Gastroesophageal sphincter (tissue), 3 donors: ENCODE results near the gene CMTR2.

Experiments used
- EP300 ChIP-seq: sonication (generic); formaldehyde crosslinking; IDR thresholded peaks from one replicate; pipeline ENCODE4 v1.6.1; 2017; ENCODE audit warnings: antibody characterized with exemption, mild to moderate bottlenecking
- POLR2A ChIP-seq, 2 donors: fragments of 450-650 bp; IDR thresholded peaks; one replicate each; pipeline ENCODE4 v1.6.1; 2017; ENCODE audit warnings: antibody characterized with exemption in 2 of 2, mild to moderate bottlenecking in 2 of 2, moderate library complexity in 1 of 2
- POLR2AphosphoS5 ChIP-seq: sonication (generic); formaldehyde crosslinking; IDR thresholded peaks from one replicate; pipeline ENCODE4 v1.6.1; 2017; ENCODE audit warnings: antibody characterized with exemption
- TF ChIP-seq, protein P1 (sequence below), 4 experiments: fragments of 200-600 bp in 2 of 4; fragments of 450-650 bp in 2 of 4; sonication (generic) in 1 of 4; IDR thresholded peaks; one replicate each; pipeline ENCODE4 v1.5.1; 2017 to 2019; ENCODE audit warnings: antibody characterized with exemption in 4 of 4, mild to moderate bottlenecking in 2 of 4, moderate library complexity in 2 of 4

DNA sequence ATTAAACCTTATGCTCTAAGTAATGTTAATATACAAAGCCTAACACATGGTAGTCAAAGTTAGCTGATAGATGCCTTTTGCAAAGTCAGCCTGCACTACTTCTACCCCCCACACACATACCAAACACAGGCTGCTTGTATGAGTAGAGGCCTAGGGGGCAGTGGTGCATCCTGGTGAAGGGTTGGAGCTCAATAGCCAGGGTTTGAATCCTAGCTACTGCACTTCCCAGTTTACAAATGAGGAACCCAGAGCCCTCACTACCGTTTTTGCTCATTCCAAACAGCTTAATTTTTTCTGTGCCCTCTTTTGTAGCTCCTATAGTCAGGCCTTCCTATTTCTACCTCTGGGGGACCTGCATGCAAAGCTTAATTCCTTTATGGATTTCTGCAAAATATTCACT lies 39.8 kb downstream of the CMTR2 start:
- TF ChIP-seq, protein P1, sequence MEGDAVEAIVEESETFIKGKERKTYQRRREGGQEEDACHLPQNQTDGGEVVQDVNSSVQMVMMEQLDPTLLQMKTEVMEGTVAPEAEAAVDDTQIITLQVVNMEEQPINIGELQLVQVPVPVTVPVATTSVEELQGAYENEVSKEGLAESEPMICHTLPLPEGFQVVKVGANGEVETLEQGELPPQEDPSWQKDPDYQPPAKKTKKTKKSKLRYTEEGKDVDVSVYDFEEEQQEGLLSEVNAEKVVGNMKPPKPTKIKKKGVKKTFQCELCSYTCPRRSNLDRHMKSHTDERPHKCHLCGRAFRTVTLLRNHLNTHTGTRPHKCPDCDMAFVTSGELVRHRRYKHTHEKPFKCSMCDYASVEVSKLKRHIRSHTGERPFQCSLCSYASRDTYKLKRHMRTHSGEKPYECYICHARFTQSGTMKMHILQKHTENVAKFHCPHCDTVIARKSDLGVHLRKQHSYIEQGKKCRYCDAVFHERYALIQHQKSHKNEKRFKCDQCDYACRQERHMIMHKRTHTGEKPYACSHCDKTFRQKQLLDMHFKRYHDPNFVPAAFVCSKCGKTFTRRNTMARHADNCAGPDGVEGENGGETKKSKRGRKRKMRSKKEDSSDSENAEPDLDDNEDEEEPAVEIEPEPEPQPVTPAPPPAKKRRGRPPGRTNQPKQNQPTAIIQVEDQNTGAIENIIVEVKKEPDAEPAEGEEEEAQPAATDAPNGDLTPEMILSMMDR (IDR thresholded peaks at IDR 0.05), result no peak
- no peak for TF ChIP-seq EP300
- no peak for TF ChIP-seq POLR2A (IDR thresholded peaks at IDR 0.05)
- no peak for TF ChIP-seq POLR2AphosphoS5
